HG02763 (cell line): ENCODE data around the gene SAP30L.

Experiments used
- ATAC-seq: cut with Tn5 transposase; IDR thresholded peaks from one replicate; pipeline ENCODE4 v1.9.1; 2021; ENCODE audit warnings: mild to moderate bottlenecking, moderate library complexity; ENCODE audit not compliant: unreplicated experiment

SAP30L gene

DNA sequence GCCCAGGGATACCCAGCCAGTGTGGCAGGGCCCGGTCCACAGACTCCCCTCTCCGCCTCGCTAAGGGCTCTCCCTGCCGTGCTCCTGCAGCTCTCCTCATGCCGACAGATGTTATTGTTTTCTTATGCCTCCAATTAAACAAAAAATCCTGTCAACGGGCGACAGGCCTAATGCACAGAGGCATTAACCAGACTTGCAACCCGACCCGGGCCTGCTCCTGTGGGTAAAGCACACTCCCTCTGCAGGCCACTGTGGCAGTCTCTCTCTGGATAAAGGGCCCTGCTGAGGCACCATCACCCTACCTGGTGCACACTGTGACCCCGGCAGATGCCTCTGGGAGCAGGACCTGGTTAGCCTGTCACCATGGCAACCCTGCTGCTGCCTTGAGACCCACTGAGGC lies 59.8 kb downstream of the SAP30L start:
- no peak for ATAC-seq

GRCh38 chr5:154506049-154506715 lies 60.4 kb downstream of the SAP30L start:
- no peak for ATAC-seq

- ATAC-seq = no peak
These were observed 60.9 kb downstream of the SAP30L start for GRCh38 chr5:154506716-154507080.

GRCh38 chr5:154508114-154508513 lies 62.3 kb downstream of the SAP30L start:
- ATAC-seq = no peak

DNA sequence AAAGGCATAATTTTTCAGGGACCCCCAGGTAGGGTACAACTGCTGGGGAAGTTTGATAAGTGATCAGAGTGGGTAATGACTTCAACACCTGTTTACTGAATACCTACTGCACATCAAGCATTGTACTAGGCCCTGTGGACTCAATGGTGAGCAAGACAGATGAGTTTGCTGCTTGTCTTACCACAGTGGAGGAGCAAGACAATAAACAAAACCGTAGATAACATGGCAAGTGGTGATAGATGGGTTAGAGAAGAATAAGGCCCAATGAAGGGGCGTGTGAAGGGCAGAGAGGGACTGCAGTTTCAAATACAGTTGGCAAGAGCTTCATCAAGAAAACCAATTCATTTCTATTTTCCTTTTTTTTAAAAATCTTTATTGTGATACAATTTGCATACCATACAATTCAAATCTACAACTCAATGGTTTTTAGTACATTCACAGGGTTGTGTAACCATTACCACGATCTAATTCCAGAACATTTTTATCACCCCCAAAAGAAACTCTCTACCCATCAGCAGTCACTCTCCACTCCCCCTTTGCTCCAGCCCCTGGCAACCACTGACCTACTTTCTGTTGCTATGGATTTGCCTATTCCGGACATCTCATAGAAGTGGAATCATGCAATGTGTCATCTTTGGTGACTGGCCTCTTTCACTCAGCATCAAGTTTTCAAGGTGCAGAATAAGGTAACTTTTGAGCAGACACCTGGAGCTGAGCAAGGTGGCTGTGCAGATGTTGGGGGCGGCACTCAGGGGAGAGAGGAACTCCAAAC lies 64.2 kb downstream of the SAP30L start:
- ATAC-seq = no peak
